Panc1 (cell line): Measurements from ENCODE around the gene TNNC1. TPM values are rescaled to one million over a fixed set of nuclear protein-coding genes. Genes with fewer than 3 reads are reported as not detected.

Source experiments
- ATAC-seq: fragments of 200-7000 bp; cut with Tn5 transposase; 2 replicates; pipeline ENCODE4 v1.9.1; 2020; ENCODE audit warnings: mild to moderate bottlenecking, moderate library complexity
- BruUV-seq: library from RNA; stranded (reverse); fragments of 400-500 nt; replicated peaks from 2 replicates; lab custom pipeline; 2021; lab: Mats Ljungman, UMichigan
- CTCF ChIA-PET: fragments of 300-600 bp; sonication (Branson Sonifier 250); formaldehyde crosslinking; loops from one replicate; lab custom pipeline; 2022; ENCODE audit warnings: antibody characterized with exemption; lab: Charles Lee
- POLR2A ChIA-PET: fragments of 300-600 bp; sonication (Branson Sonifier 250); formaldehyde crosslinking; loops from one replicate; lab custom pipeline; 2022; ENCODE audit warnings: antibody characterized with exemption; lab: Charles Lee
- DNase-seq: peaks from one replicate; pipeline ENCODE4 v3.0.0-alpha.2; 2010; ENCODE audit warnings: low read depth, low spot score
- H3K27ac ChIP-seq: 2 replicates; pipeline ENCODE4 v1.5.1; 2011; ENCODE audit warnings: mild to moderate bottlenecking, low read length, inconsistent platforms
- H3K27me3 ChIP-seq: fragments of 200-500 bp; sonication (Bioruptor generic); 2 replicates; pipeline ENCODE4 v1.6.0; 2014; ENCODE audit warnings: low read length, inconsistent platforms; ENCODE audit not compliant: control insufficient read depth, insufficient read depth
- H3K36me3 ChIP-seq: fragments of 200-500 bp; sonication (Bioruptor generic); 2 replicates; pipeline ENCODE4 v1.5.1; 2014; ENCODE audit warnings: inconsistent platforms, mild to moderate bottlenecking, low read length, moderate library complexity; ENCODE audit not compliant: control insufficient read depth, insufficient read depth
- H3K4me1 ChIP-seq: 2 replicates; pipeline ENCODE4 v1.5.1; 2011; ENCODE audit warnings: inconsistent platforms, mild to moderate bottlenecking, low read length, moderate library complexity; ENCODE audit not compliant: control insufficient read depth, insufficient read depth
- H3K4me3 ChIP-seq, 2 experiments: 2 replicates each; pipeline ENCODE4 v1.5.1; 2011 to 2012; ENCODE audit warnings: low read depth in 2 of 2, low read length in 2 of 2, mild to moderate bottlenecking in 2 of 2, inconsistent platforms in 1 of 2, moderate library complexity in 1 of 2
- H3K9me3 ChIP-seq: fragments of 200-500 bp; sonication (Bioruptor generic); 2 replicates; pipeline ENCODE4 v1.5.1; 2014; ENCODE audit warnings: low read depth, mild to moderate bottlenecking, inconsistent platforms, low read length, moderate library complexity; ENCODE audit not compliant: control insufficient read depth, insufficient read depth
- POLR2AphosphoS5 ChIP-seq: IDR thresholded peaks from 2 replicates; pipeline ENCODE4 v1.6.1; 2012; ENCODE audit warnings: mild to moderate bottlenecking, low read depth, low read length, moderate library complexity
- SIN3A ChIP-seq: IDR thresholded peaks from 2 replicates; pipeline ENCODE4 v1.6.1; 2012; ENCODE audit warnings: low read depth, mild to moderate bottlenecking, low read length, moderate library complexity, borderline replicate concordance; ENCODE audit not compliant: insufficient read depth
- TCF7L2 ChIP-seq: IDR thresholded peaks from 2 replicates; pipeline ENCODE4 v1.6.1; 2011; ENCODE audit warnings: mild to moderate bottlenecking, low read depth, low read length, inconsistent platforms
- in situ Hi-C: cut with HindIII; loops from 2 replicates; pipeline ENCODE4 v1.10.0; 2016; ENCODE audit warnings: low sequenced_read_pairs, low pct_unique_long_range_greater_than_20kb
- intact Hi-C: fragments of 100-400 bp; cut with micrococcal nuclease; formaldehyde crosslinking; loops from one replicate; pipeline ENCODE4 v1.10.0; 2022; ENCODE audit not compliant: unreplicated experiment
- total RNA-seq: library from RNA; stranded (reverse); gene quantifications from one replicate; pipeline ENCODE4 v1.2.1, GENCODE V29; 2021; ENCODE audit not compliant: unreplicated experiment
- TF ChIP-seq, protein P1 (sequence below): fragments of 450-650 bp; IDR thresholded peaks from 2 replicates; pipeline ENCODE4 v1.5.1; 2017; ENCODE audit warnings: mild to moderate bottlenecking
- TF ChIP-seq, protein P2 (sequence below), 2 experiments: IDR thresholded peaks; 2 replicates each; pipeline ENCODE4 v1.6.1; 2011 to 2012; ENCODE audit warnings: low read depth in 2 of 2, control low read depth in 1 of 2, low read length in 1 of 2, mild to moderate bottlenecking in 1 of 2, moderate library complexity in 1 of 2; ENCODE audit not compliant: insufficient read depth in 1 of 2

Gene TNNC1
- total RNA-seq, 1 experiment from 2014 or later = 5.2 TPM

DNA sequence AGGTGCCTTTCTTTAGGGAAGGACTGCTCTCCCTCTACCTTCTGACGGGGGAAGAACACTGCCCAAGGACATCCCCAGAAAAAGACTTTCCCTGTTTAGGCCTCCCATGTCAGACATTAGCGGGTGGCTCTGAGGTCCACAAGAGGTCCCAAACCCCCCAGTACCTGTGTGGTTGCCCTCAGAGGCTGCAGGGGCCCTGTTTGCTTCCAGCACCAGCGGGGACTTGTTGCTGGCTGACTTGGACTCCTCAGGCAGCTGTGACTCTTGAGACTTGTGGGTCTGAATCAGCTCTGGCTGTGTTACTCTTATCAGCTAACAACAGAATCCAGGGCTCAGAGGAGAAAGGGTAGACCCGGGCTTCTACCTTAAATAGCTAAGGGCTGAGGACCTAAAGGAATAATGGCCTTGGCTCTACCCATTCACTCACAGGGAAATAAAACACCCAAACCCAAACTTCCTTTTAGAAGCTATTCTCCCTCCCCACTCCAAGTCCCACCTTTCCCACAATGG is 48.2 kb downstream of the TNNC1 start:
- Histone ChIP-seq H3K9me3 (no peaks in the 10 kb centered on the region), H3K4me3 (no peak overlapping the region), H3K4me1 (peaks cover 3% of the 10 kb centered on the region; the same call in 1 of the 2 replicates), H3K27ac (no peak overlapping the region), H3K27me3 (no peaks in the 10 kb centered on the region), H3K36me3 (peaks cover 14% of the 10 kb centered on the region)
- ChIA-PET CTCF (no interaction called here), POLR2A (no interaction called here)
- in situ Hi-C loops (no loop called here), intact Hi-C loops (no loop called here)
- no peak for ATAC-seq
- TF ChIP-seq, protein P1, sequence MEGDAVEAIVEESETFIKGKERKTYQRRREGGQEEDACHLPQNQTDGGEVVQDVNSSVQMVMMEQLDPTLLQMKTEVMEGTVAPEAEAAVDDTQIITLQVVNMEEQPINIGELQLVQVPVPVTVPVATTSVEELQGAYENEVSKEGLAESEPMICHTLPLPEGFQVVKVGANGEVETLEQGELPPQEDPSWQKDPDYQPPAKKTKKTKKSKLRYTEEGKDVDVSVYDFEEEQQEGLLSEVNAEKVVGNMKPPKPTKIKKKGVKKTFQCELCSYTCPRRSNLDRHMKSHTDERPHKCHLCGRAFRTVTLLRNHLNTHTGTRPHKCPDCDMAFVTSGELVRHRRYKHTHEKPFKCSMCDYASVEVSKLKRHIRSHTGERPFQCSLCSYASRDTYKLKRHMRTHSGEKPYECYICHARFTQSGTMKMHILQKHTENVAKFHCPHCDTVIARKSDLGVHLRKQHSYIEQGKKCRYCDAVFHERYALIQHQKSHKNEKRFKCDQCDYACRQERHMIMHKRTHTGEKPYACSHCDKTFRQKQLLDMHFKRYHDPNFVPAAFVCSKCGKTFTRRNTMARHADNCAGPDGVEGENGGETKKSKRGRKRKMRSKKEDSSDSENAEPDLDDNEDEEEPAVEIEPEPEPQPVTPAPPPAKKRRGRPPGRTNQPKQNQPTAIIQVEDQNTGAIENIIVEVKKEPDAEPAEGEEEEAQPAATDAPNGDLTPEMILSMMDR = no peak
- TF ChIP-seq SIN3A = no peak
- no peak for TF ChIP-seq TCF7L2
- TF ChIP-seq, protein P2, sequence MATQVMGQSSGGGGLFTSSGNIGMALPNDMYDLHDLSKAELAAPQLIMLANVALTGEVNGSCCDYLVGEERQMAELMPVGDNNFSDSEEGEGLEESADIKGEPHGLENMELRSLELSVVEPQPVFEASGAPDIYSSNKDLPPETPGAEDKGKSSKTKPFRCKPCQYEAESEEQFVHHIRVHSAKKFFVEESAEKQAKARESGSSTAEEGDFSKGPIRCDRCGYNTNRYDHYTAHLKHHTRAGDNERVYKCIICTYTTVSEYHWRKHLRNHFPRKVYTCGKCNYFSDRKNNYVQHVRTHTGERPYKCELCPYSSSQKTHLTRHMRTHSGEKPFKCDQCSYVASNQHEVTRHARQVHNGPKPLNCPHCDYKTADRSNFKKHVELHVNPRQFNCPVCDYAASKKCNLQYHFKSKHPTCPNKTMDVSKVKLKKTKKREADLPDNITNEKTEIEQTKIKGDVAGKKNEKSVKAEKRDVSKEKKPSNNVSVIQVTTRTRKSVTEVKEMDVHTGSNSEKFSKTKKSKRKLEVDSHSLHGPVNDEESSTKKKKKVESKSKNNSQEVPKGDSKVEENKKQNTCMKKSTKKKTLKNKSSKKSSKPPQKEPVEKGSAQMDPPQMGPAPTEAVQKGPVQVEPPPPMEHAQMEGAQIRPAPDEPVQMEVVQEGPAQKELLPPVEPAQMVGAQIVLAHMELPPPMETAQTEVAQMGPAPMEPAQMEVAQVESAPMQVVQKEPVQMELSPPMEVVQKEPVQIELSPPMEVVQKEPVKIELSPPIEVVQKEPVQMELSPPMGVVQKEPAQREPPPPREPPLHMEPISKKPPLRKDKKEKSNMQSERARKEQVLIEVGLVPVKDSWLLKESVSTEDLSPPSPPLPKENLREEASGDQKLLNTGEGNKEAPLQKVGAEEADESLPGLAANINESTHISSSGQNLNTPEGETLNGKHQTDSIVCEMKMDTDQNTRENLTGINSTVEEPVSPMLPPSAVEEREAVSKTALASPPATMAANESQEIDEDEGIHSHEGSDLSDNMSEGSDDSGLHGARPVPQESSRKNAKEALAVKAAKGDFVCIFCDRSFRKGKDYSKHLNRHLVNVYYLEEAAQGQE (IDR thresholded peaks at IDR 0.05; ENCODE audit: insufficient read depth in 1 of 2, low read depth in 2 of 2, low read length in 1 of 2) = no peak
- no peak for TF ChIP-seq POLR2AphosphoS5
- no peak for DNase-seq
- BruUV-seq = no TSS peak

DNA sequence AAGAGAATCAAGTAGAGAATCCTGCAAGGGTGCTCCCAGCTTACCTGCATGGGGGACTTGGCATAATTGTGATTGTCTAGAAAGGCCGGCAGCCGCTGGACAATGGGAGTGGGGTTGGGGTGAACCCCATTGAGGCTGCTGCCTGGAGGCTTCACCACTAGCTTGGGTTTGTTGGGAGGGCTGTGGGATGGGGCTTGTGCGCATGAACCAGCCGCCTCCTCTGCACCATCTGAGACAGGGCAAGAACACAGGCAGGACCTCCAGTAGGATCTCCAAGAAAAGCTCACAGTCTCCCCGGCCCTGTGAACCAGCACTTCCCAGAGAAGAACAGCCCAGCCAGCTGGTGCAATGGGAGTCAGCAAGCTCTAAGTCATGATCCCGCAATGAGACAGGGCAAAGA is 48.8 kb downstream of the TNNC1 start:
- ATAC-seq = no peak
- Histone ChIP-seq H3K4me1 (peaks cover 3% of the 10 kb centered on the region; the same call in 1 of the 2 replicates), H3K36me3 (peaks cover 14% of the 10 kb centered on the region), H3K27me3 (no peaks in the 10 kb centered on the region), H3K9me3 (no peaks in the 10 kb centered on the region), H3K27ac (no peak overlapping the region), H3K4me3 (no peak overlapping the region)
- BruUV-seq = no TSS peak
- intact Hi-C loops = no loop called here
- no peak for DNase-seq
- in situ Hi-C loops = no loop called here
- TF ChIP-seq TCF7L2 (no peak), SIN3A (no peak), POLR2AphosphoS5 (no peak)
- TF ChIP-seq, protein P2 (IDR thresholded peaks at IDR 0.05; ENCODE audit: insufficient read depth in 1 of 2, low read depth in 2 of 2, low read length in 1 of 2) = no peak
- TF ChIP-seq, protein P1 = no peak
- ChIA-PET CTCF (interaction anchor here (0.6 kb wide), 1 partner anchor 17 kb away, joined by 3 read pairs; no protein-coding TSS in a partner anchor), POLR2A (no interaction called here)
